Measurements from ENCODE around the gene ADAD2. TPM values are rescaled to one million over a fixed set of nuclear protein-coding genes. Genes with fewer than 3 reads are reported as not detected.
A peak's percentile ranks its signal among the peaks of the same experiment; 100 is the strongest.

Gene ADAD2
- total and polyA plus RNA-seq, 11 donors: 0.21 to 1.3 (median 0.58) TPM; not detected in 3

GRCh38 chr16:84233748-84234147, 42.8 kb downstream of the ADAD2 start:
- DNase-seq: no peak
- Histone ChIP-seq H3K27ac (peak overlapping the region in 1 of 12 donors; percentile 41), H3K4me3 (no peak overlapping the region), H3K9me3 (no peaks in the 10 kb centered on the region), H3K36me3 (no peaks in the 10 kb centered on the region), H3K4me1 (peaks cover 0 to 9% (median under 1%) of the 10 kb centered on the region in 12 donors), H3K27me3 (peaks cover 0 to 8% (median 0%) of the 10 kb centered on the region in 9 donors)
- intact Hi-C loops (cut with DNase I): no loop called here
- WGBS, 4 donors: 81 to 87% (median 84%) methylated on average over 9 of the region's 9 CpGs
- no peak for TF ChIP-seq CTCF (IDR thresholded peaks at IDR 0.05)
- TF ChIP-seq POLR2A (IDR thresholded peaks at IDR 0.05): no peak
- ATAC-seq: no peak

- no peaks in the 10 kb centered on the region for H3K9me3 ChIP-seq
- no peak overlapping the region for H3K4me3 ChIP-seq
- H3K27me3 ChIP-seq: peaks cover 0 to 12% (median 0%) of the 10 kb centered on the region in 9 donors
- peak overlapping the region in 1 of 12 donors; percentile 41 for H3K27ac ChIP-seq
- no peak for TF ChIP-seq POLR2A (IDR thresholded peaks at IDR 0.05)
- no peak for TF ChIP-seq CTCF (IDR thresholded peaks at IDR 0.05)
- 51 to 65% (median 60%) methylated on average over 20 to 21 of the region's 21 CpGs for WGBS, 4 donors
- no peak for DNase-seq
- ATAC-seq: peak in 1 of 4 donors; percentile 81
- peaks cover 0 to 9% (median 0%) of the 10 kb centered on the region in 12 donors for H3K4me1 ChIP-seq
- H3K36me3 ChIP-seq: no peaks in the 10 kb centered on the region
- intact Hi-C loops (cut with DNase I): no loop called here
These were observed 43.6 kb downstream of the ADAD2 start for GRCh38 chr16:84234321-84235241.

- WGBS, 4 donors: 84 to 93% (median 91%) methylated on average over 24 to 25 of the region's 25 CpGs
- Histone ChIP-seq H3K9me3 (no peaks in the 10 kb centered on the region), H3K36me3 (no peaks in the 10 kb centered on the region), H3K4me1 (peaks cover 0 to 10% (median 0%) of the 10 kb centered on the region in 12 donors), H3K27ac (no peak overlapping the region), H3K27me3 (peaks cover 0 to 31% (median 0%) of the 10 kb centered on the region in 9 donors), H3K4me3 (no peak overlapping the region)
- DNase-seq: no peak
- intact Hi-C loops (cut with DNase I): no loop called here
- TF ChIP-seq POLR2A (IDR thresholded peaks at IDR 0.05): no peak
- no peak for ATAC-seq
These were observed 45.7 kb downstream of the ADAD2 start for GRCh38 chr16:84236671-84237070.

GRCh38 chr16:84237994-84238750, 47.2 kb downstream of the ADAD2 start:
- no peak overlapping the region for H3K27ac ChIP-seq
- no peaks in the 10 kb centered on the region for H3K36me3 ChIP-seq
- H3K4me1 ChIP-seq: peaks cover 0 to 10% (median 0%) of the 10 kb centered on the region in 12 donors
- no peak overlapping the region for H3K4me3 ChIP-seq
- intact Hi-C loops (cut with DNase I): no loop called here
- WGBS, 4 donors: 79 to 87% (median 86%) methylated on average over 17 of the region's 17 CpGs
- ATAC-seq (no peak), DNase-seq (no peak)
- no peaks in the 10 kb centered on the region for H3K9me3 ChIP-seq
- peaks cover 0 to 46% (median 0%) of the 10 kb centered on the region in 9 donors for H3K27me3 ChIP-seq
- no peak for TF ChIP-seq CTCF (IDR thresholded peaks at IDR 0.05)
- no peak for TF ChIP-seq POLR2A (IDR thresholded peaks at IDR 0.05)

Measured in heart left ventricle (tissue), 16 donors.